SK-N-SH (cell line): ENCODE results near the gene RGL4. TPM values are rescaled to one million over a fixed set of nuclear protein-coding genes. Genes with fewer than 3 reads are reported as not detected.

ENCODE experiments used
- CTCF ChIA-PET: fragments of 300-600, 350-600 bp; formaldehyde crosslinking; extraction: SDS; loops from one replicate; lab custom pipeline; 2021; lab: Yijun Ruan, JAX
- POLR2A ChIA-PET: fragments of 350-600 bp; sonication (Branson Sonifier 250); formaldehyde crosslinking; extraction: SDS; loops from one replicate; lab custom pipeline; 2020; ENCODE audit warnings: antibody characterized with exemption, inconsistent platforms; lab: Yijun Ruan, JAX
- DNase-seq: peaks from one replicate; pipeline ENCODE4 v3.0.0; 2012
- H2AFZ ChIP-seq: fragments of 200-600 bp; sonication (generic); 2 replicates; pipeline ENCODE4 v1.8.1; 2016; ENCODE audit warnings: antibody characterized with exemption, mild to moderate bottlenecking, low read depth
- H3F3A ChIP-seq: fragments of 200-600 bp; sonication (generic); replicated peaks from 2 replicates; pipeline ENCODE3; 2016; ENCODE audit warnings: antibody characterized with exemption, mild to moderate bottlenecking; ENCODE audit not compliant: insufficient read depth
- H3K27ac ChIP-seq, 2 experiments: fragments of 200-500 bp in 1 of 2; fragments of 200-600 bp in 1 of 2; sonication (Bioruptor generic) in 1 of 2; sonication (generic), shearing (Covaris generic) in 1 of 2; 2 replicates each; pipeline versions ENCODE4 v1.5.1 to v1.6.1; 2014 to 2016; ENCODE audit warnings: low read depth in 2 of 2, inconsistent platforms in 1 of 2, low read length in 1 of 2, mild to moderate bottlenecking in 1 of 2, mixed read lengths in 1 of 2
- H3K27me3 ChIP-seq: fragments of 200-600 bp; sonication (generic), shearing (Covaris generic); 2 replicates; pipeline ENCODE4 v1.6.1; 2016; ENCODE audit warnings: mixed run types; ENCODE audit not compliant: insufficient read depth
- H3K36me3 ChIP-seq, 2 experiments: fragments of 200-500 bp in 1 of 2; fragments of 200-600 bp in 1 of 2; sonication (Bioruptor generic) in 1 of 2; sonication (generic) in 1 of 2; replicated peaks in 1 of 2; 2 replicates each; pipeline versions ENCODE3 to v1.5.1; 2014 to 2016; ENCODE audit warnings: low read length in 1 of 2, mild to moderate bottlenecking in 1 of 2; ENCODE audit not compliant: insufficient read depth in 2 of 2, control insufficient read depth in 1 of 2
- H3K4me1 ChIP-seq, 2 experiments: fragments of 200-500 bp in 1 of 2; fragments of 200-600 bp in 1 of 2; sonication (Bioruptor generic) in 1 of 2; sonication (generic), shearing (Covaris generic) in 1 of 2; 2 replicates each; pipeline versions ENCODE4 v1.5.1 to v1.6.1; 2014 to 2016; ENCODE audit warnings: low read depth in 1 of 2, low read length in 1 of 2, mixed run types in 1 of 2; ENCODE audit not compliant: insufficient read depth in 2 of 2, control insufficient read depth in 1 of 2
- H3K4me2 ChIP-seq: fragments of 200-600 bp; sonication (generic), shearing (Covaris generic); 2 replicates; pipeline ENCODE4 v1.6.1; 2017; ENCODE audit warnings: mixed run types
- H3K4me3 ChIP-seq, 2 experiments: fragments of 200-500 bp in 1 of 2; fragments of 200-600 bp in 1 of 2; sonication (Bioruptor generic) in 1 of 2; sonication (generic), shearing (Covaris generic) in 1 of 2; 2 replicates each; pipeline versions ENCODE4 v1.5.1 to v1.8.1; 2014 to 2016; ENCODE audit warnings: low read depth in 2 of 2, inconsistent platforms in 1 of 2, low read length in 1 of 2, mild to moderate bottlenecking in 1 of 2, mixed read lengths in 1 of 2, moderate library complexity in 1 of 2
- H3K79me2 ChIP-seq: fragments of 200-600 bp; sonication (generic); 2 replicates; pipeline ENCODE4 v1.8.1; 2017; ENCODE audit warnings: mild to moderate bottlenecking; ENCODE audit not compliant: insufficient read depth
- H3K9ac ChIP-seq: fragments of 200-600 bp; sonication (generic); 2 replicates; pipeline ENCODE4 v1.6.1; 2017; ENCODE audit warnings: mixed run types
- H3K9me2 ChIP-seq: fragments of 200-600 bp; sonication (generic); 2 replicates; pipeline ENCODE4 v1.6.1; 2017; ENCODE audit warnings: mixed run types
- H3K9me3 ChIP-seq: fragments of 200-600 bp; sonication (generic); 2 replicates; pipeline ENCODE4 v1.6.1; 2017; ENCODE audit warnings: mixed run types, mild to moderate bottlenecking, moderate library complexity
- H4K20me1 ChIP-seq: fragments of 200-600 bp; sonication (generic); 2 replicates; pipeline ENCODE4 v1.6.1; 2017; ENCODE audit warnings: mild to moderate bottlenecking, mixed run types; ENCODE audit not compliant: insufficient read depth
- CHD2 ChIP-seq: fragments of 150-350 bp; IDR thresholded peaks from 2 replicates; pipeline ENCODE4 v1.6.1; 2018; ENCODE audit warnings: low read length; ENCODE audit not compliant: partially characterized antibody
- EP300 ChIP-seq, 2 experiments: IDR thresholded peaks; 2 replicates each; pipeline versions ENCODE4 v1.4.0 to v1.6.1; 2012; ENCODE audit warnings: borderline replicate concordance in 1 of 2, low read depth in 1 of 2, low read length in 1 of 2
- EZH2phosphoT487 ChIP-seq: fragments of 200-600 bp; sonication (generic); IDR thresholded peaks from 2 replicates; pipeline ENCODE4 v1.6.1; 2017; ENCODE audit warnings: low read depth, mixed run types, mild to moderate bottlenecking, antibody characterized with exemption, moderate library complexity, borderline replicate concordance
- FOSL2 ChIP-seq: IDR thresholded peaks from 2 replicates; pipeline ENCODE4 v1.4.0; 2012; ENCODE audit warnings: low read depth, mild to moderate bottlenecking, moderate library complexity, borderline replicate concordance
- FOXJ3 ChIP-seq: sonication (generic); formaldehyde crosslinking; IDR thresholded peaks from 2 replicates; pipeline ENCODE4 v1.5.1; 2020; ENCODE audit warnings: mild to moderate bottlenecking, missing genetic modification reagents
- GATA2 ChIP-seq: sonication (generic); formaldehyde crosslinking; IDR thresholded peaks from 2 replicates; pipeline ENCODE4 v1.5.0; 2020; ENCODE audit warnings: mild to moderate bottlenecking, missing genetic modification reagents
- IRF3 ChIP-seq: fragments of 150-350 bp; IDR thresholded peaks from 2 replicates; pipeline ENCODE4 v1.6.1; 2016; ENCODE audit warnings: mild to moderate bottlenecking, low read depth, low read length
- JUND ChIP-seq: IDR thresholded peaks from 2 replicates; pipeline ENCODE4 v1.4.0; 2012
- MAX ChIP-seq: IDR thresholded peaks from 2 replicates; pipeline ENCODE4 v1.4.0; 2012; ENCODE audit warnings: low read depth
- MEF2A ChIP-seq: IDR thresholded peaks from 2 replicates; pipeline ENCODE4 v1.4.0; 2012; ENCODE audit warnings: low read depth, borderline replicate concordance
- MXI1 ChIP-seq: IDR thresholded peaks from 2 replicates; pipeline ENCODE4 v1.6.1; 2012; ENCODE audit warnings: mild to moderate bottlenecking, low read depth, low read length, improper control_type of control experiment
- PBX3 ChIP-seq: IDR thresholded peaks from 2 replicates; pipeline ENCODE4; 2012
- RAD21 ChIP-seq: IDR thresholded peaks from 2 replicates; pipeline ENCODE4 v1.6.1; 2012; ENCODE audit warnings: mild to moderate bottlenecking, low read length
- RCOR1 ChIP-seq: fragments of 150-350 bp; IDR thresholded peaks from 2 replicates; pipeline ENCODE4 v1.6.1; 2017; ENCODE audit warnings: antibody characterized with exemption, low read length
- REST ChIP-seq: IDR thresholded peaks from 2 replicates; pipeline ENCODE4 v1.6.1; 2012; ENCODE audit warnings: mild to moderate bottlenecking, low read depth, low read length, moderate library complexity
- RFX5 ChIP-seq: IDR thresholded peaks from 2 replicates; pipeline ENCODE4 v1.6.1; 2012; ENCODE audit warnings: mild to moderate bottlenecking, improper control_type of control experiment, low read length
- SIN3A ChIP-seq: IDR thresholded peaks from 2 replicates; pipeline ENCODE4 v1.6.1; 2012; ENCODE audit warnings: low read depth, mild to moderate bottlenecking, low read length, moderate library complexity, borderline replicate concordance
- SMC3 ChIP-seq: IDR thresholded peaks from 2 replicates; pipeline ENCODE4 v1.6.1; 2012; ENCODE audit warnings: low read depth, low read length, improper control_type of control experiment
- TEAD4 ChIP-seq: IDR thresholded peaks from 2 replicates; pipeline ENCODE4 v1.4.0; 2012; ENCODE audit warnings: mild to moderate bottlenecking, borderline replicate concordance; ENCODE audit not compliant: insufficient read depth
- USF1 ChIP-seq: IDR thresholded peaks from 2 replicates; pipeline ENCODE4 v1.4.0; 2012; ENCODE audit warnings: low read depth, borderline replicate concordance
- WGBS: methylation state at CpG from one replicate; pipeline ENCODE4 v1.1.6; 2017; ENCODE audit warnings: low lambda C conversion rate; 5-methylcytosine and 5-hydroxymethylcytosine counted together
- polyA plus RNA-seq, 3 experiments: library from polyadenylated mRNA; depleted of rRNA; stranded (reverse); fragments of >200 nt; gene quantifications; 2 replicates each; pipeline ENCODE4 v1.2.3, GENCODE V29; 2012

RGL4 gene
- polyA plus RNA-seq, 1 of the 3 experiments (the other 2 are of a cell fraction), result not detected

GRCh38 chr22:23708270-23708669 lies 17.5 kb downstream of the RGL4 start (continued):
- TF ChIP-seq REST, result no peak
- no peak for TF ChIP-seq SIN3A
- TF ChIP-seq GATA2, result no peak
- TF ChIP-seq FOSL2, result no peak
- no peak for TF ChIP-seq USF1
- no peak for TF ChIP-seq IRF3
- TF ChIP-seq RFX5, result no peak

GRCh38 chr22:23709107-23709506 lies 18.3 kb downstream of the RGL4 start:
- Histone ChIP-seq H3K27me3 (no peaks in the 10 kb centered on the region), H3K27ac (no peak overlapping the region), H3K36me3 (peaks cover 39 to 64% of the 10 kb centered on the region in 2 experiments), H4K20me1 (no peaks in the 10 kb centered on the region), H3K9ac (no peak overlapping the region), H3K4me3 (no peak overlapping the region), H3K9me3 (no peaks in the 10 kb centered on the region), H3K4me1 (no peaks in the 10 kb centered on the region; a peak in 1 of 4 replicates), H3F3A (peaks cover 3% of the 10 kb centered on the region), H3K79me2 (peaks cover 5% of the 10 kb centered on the region; the same call in 1 of the 2 replicates), H3K4me2 (no peak overlapping the region), H3K9me2 (no peaks in the 10 kb centered on the region), H2AFZ (no peak overlapping the region)
- 92% methylated on average over 2 of the region's 2 CpGs for WGBS
- POLR2A ChIA-PET, result no interaction called here
- DNase-seq, result no peak
- CTCF ChIA-PET, result no interaction called here
- TF ChIP-seq TEAD4 (no peak), JUND (no peak), PBX3 (no peak), SMC3 (no peak), RAD21 (no peak), MXI1 (no peak), EP300 (IDR thresholded peaks at IDR 0.05; ENCODE audit: borderline replicate concordance in 1 of 2, low read depth in 1 of 2, low read length in 1 of 2) (no peak), GATA2 (no peak), RFX5 (no peak), MEF2A (no peak), IRF3 (no peak), RCOR1 (no peak), CHD2 (no peak), FOXJ3 (CRISPR knock-in tag) (no peak), USF1 (no peak), EZH2phosphoT487 (no peak), MAX (no peak)
